GM10248 (cell line): ENCODE data around the gene WDR19.

Source experiments
- CTCF ChIA-PET: fragments of 300-600 bp; sonication (Branson Sonifier 250); formaldehyde crosslinking; extraction: SDS; loops from one replicate; lab custom pipeline; 2021; ENCODE audit warnings: antibody characterized with exemption; lab: Yijun Ruan, JAX
- POLR2A ChIA-PET: fragments of 350-650 bp; sonication (Branson Sonifier 250); formaldehyde crosslinking; extraction: SDS; loops from one replicate; lab custom pipeline; 2020; ENCODE audit warnings: antibody characterized with exemption; lab: Yijun Ruan, JAX
- DNase-seq: peaks from one replicate; pipeline ENCODE4 v3.0.0; 2012; ENCODE audit errors: extremely low spot score
- CTCF ChIP-seq: IDR thresholded peaks from 2 replicates; pipeline ENCODE4 v1.5.1; 2012; ENCODE audit warnings: mild to moderate bottlenecking, low read depth; ENCODE audit errors: extremely low read depth, missing control alignments, control extremely low read depth

Gene WDR19

GRCh38 chr4:39308611-39309010, 126.3 kb downstream of the WDR19 start:
- TF ChIP-seq CTCF: no peak
- CTCF ChIA-PET: interaction anchor here (1.0 kb wide), 2 partner anchors 12 to 14 kb away, joined by 3 read pairs; no protein-coding TSS in a partner anchor
- POLR2A ChIA-PET: no interaction called here
- DNase-seq: no peak

- CTCF ChIA-PET: interaction anchor here (0.6 to 1.4 kb wide), 3 partner anchors 10 to 41 kb away, joined by 3 to 4 read pairs (median 3); no protein-coding TSS in a partner anchor
- no peak for TF ChIP-seq CTCF
- POLR2A ChIA-PET: no interaction called here
- DNase-seq: no peak
Observed at GRCh38 chr4:39312816-39313215, 130.5 kb downstream of the WDR19 start.

GRCh38 chr4:39319676-39320075, 137.3 kb downstream of the WDR19 start:
- CTCF ChIA-PET: no interaction called here
- no peak for DNase-seq
- no peak for TF ChIP-seq CTCF
- POLR2A ChIA-PET: no interaction called here

DNA sequence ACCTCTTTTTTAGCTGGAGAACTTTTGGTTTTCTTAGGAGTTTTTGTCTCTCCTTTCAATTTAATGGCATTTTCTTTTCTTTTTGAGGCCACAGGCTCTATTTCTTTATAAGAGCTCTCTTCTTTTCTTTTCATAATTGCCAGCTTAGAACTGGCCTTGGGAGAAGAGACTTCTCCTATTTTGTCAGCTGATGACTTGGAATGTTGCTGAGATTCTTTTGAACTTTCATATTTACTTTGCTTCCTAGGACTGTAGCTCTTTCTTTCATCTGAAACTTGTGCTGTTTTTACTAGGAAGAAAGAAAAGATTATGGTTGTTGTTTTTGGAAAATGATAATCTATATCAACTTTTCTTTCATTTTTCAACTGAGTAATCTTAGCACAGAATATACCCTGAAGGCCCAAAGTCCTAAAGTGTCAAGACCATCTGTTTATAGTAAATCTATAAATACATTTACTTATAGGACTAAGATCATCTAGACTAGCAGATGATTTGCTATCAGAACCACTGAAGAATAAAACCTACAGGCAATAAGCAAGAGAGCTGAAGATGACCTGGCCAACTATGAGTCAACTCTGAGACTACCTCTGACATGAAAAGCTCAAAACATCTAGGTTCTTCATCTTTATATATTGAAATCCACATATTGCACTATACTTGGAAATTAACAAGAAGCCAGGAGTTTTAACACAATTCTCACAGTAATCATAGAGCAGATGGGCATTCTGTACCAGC, 138.2 kb downstream of the WDR19 start:
- DNase-seq: no peak
- TF ChIP-seq CTCF: no peak
- ChIA-PET POLR2A (no interaction called here), CTCF (interaction anchor here (1.0 to 1.8 kb wide), 4 partner anchors 9 to 118 kb away, joined by 3 to 4 read pairs (median 3); no protein-coding TSS in a partner anchor)

GRCh38 chr4:39323821-39324220, 141.5 kb downstream of the WDR19 start:
- TF ChIP-seq CTCF: no peak
- POLR2A ChIA-PET: no interaction called here
- no peak for DNase-seq
- CTCF ChIA-PET: interaction anchor here (0.9 to 1.0 kb wide), 2 partner anchors 9 to 12 kb away, joined by 3 read pairs; no protein-coding TSS in a partner anchor

GRCh38 chr4:39324446-39324845, 142.1 kb downstream of the WDR19 start:
- CTCF ChIA-PET: no interaction called here
- POLR2A ChIA-PET: no interaction called here
- TF ChIP-seq CTCF: no peak
- DNase-seq: no peak
